ENCODE measurements around the gene TMEM52.

Gene TMEM52

GRCh38 chr1:1914101-1914970 is 4.7 kb downstream of the TMEM52 start:
- no peak for DNase-seq

- DNase-seq: no peak
Observed at GRCh38 chr1:1911350-1912041, 7.6 kb downstream of the TMEM52 start.

- no peak for DNase-seq
Observed at GRCh38 chr1:1910651-1911331, 8.3 kb downstream of the TMEM52 start.

GRCh38 chr1:1910033-1910465 is 9.0 kb downstream of the TMEM52 start:
- no peak for DNase-seq

- no peak for DNase-seq
Observed at GRCh38 chr1:1908506-1908791, 10.6 kb downstream of the TMEM52 start.

- DNase-seq: no peak
Observed at GRCh38 chr1:1907098-1907736, 11.9 kb downstream of the TMEM52 start.

- DNase-seq: peak; percentile 57
Observed at GRCh38 chr1:1906185-1907097, 12.6 kb downstream of the TMEM52 start.

GRCh38 chr1:1903224-1903623 is 15.9 kb downstream of the TMEM52 start:
- no peak for DNase-seq

GRCh38 chr1:1901641-1902294 is 17.3 kb downstream of the TMEM52 start:
- DNase-seq: no peak

- DNase-seq: no peak
Observed at GRCh38 chr1:1900883-1901640, 18.0 kb downstream of the TMEM52 start.

GRCh38 chr1:1899967-1900327 is 19.1 kb downstream of the TMEM52 start:
- no peak for DNase-seq

- DNase-seq: no peak
Observed at GRCh38 chr1:1899266-1899966, 19.7 kb downstream of the TMEM52 start.

- DNase-seq: no peak
Observed at GRCh38 chr1:1898246-1898933, 20.7 kb downstream of the TMEM52 start.

- DNase-seq: no peak
Observed at GRCh38 chr1:1895456-1896336, 23.4 kb downstream of the TMEM52 start.

GRCh38 chr1:1895060-1895418 is 24.0 kb downstream of the TMEM52 start:
- DNase-seq: no peak

- DNase-seq: no peak
Observed at GRCh38 chr1:1894354-1895059, 24.6 kb downstream of the TMEM52 start.

GRCh38 chr1:1893997-1894353 is 25.1 kb downstream of the TMEM52 start:
- DNase-seq: no peak
